ENCODE measurements around the gene SRCIN1.

SRCIN1 gene

GRCh38 chr17:38561416-38562214, 44.1 kb downstream of the SRCIN1 start:
- DNase-seq (ENCODE audit: low read depth) = no peak

GRCh38 chr17:38560503-38561318, 45.0 kb downstream of the SRCIN1 start:
- DNase-seq (ENCODE audit: low read depth) = peak; percentile 20

GRCh38 chr17:38559880-38560230, 45.9 kb downstream of the SRCIN1 start:
- no peak for DNase-seq (ENCODE audit: low read depth)

- DNase-seq (ENCODE audit: low read depth) = no peak
These were observed 46.5 kb downstream of the SRCIN1 start for GRCh38 chr17:38559051-38559879.

- DNase-seq (ENCODE audit: low read depth) = no peak
These were observed 47.1 kb downstream of the SRCIN1 start for GRCh38 chr17:38558728-38559050.

- peak; percentile 85 for DNase-seq (ENCODE audit: low read depth)
These were observed 47.7 kb downstream of the SRCIN1 start for GRCh38 chr17:38557836-38558727.

- DNase-seq (ENCODE audit: low read depth) = no peak
These were observed 48.4 kb downstream of the SRCIN1 start for GRCh38 chr17:38557396-38557795.

GRCh38 chr17:38556239-38556638, 49.5 kb downstream of the SRCIN1 start:
- DNase-seq (ENCODE audit: low read depth) = no peak

- DNase-seq (ENCODE audit: low read depth) = no peak
These were observed 51.1 kb downstream of the SRCIN1 start for GRCh38 chr17:38554430-38555350.

- DNase-seq (ENCODE audit: low read depth) = no peak
These were observed 53.4 kb downstream of the SRCIN1 start for GRCh38 chr17:38552343-38552742.

- DNase-seq (ENCODE audit: low read depth) = no peak
These were observed 54.6 kb downstream of the SRCIN1 start for GRCh38 chr17:38551121-38551520.

- DNase-seq (ENCODE audit: low read depth) = peak; percentile 80
These were observed 55.1 kb downstream of the SRCIN1 start for GRCh38 chr17:38550661-38551060.

- DNase-seq (ENCODE audit: low read depth) = no peak
These were observed 56.5 kb downstream of the SRCIN1 start for GRCh38 chr17:38549285-38549684.

GRCh38 chr17:38547444-38547843, 58.3 kb downstream of the SRCIN1 start:
- DNase-seq (ENCODE audit: low read depth) = no peak

- no peak for DNase-seq (ENCODE audit: low read depth)
These were observed 59.4 kb downstream of the SRCIN1 start for GRCh38 chr17:38546396-38546795.

- DNase-seq (ENCODE audit: low read depth) = no peak
These were observed 60.1 kb downstream of the SRCIN1 start for GRCh38 chr17:38545531-38546225.

- no peak for DNase-seq (ENCODE audit: low read depth)
These were observed 60.9 kb downstream of the SRCIN1 start for GRCh38 chr17:38544839-38545209.

- no peak for DNase-seq (ENCODE audit: low read depth)
These were observed 61.4 kb downstream of the SRCIN1 start for GRCh38 chr17:38544175-38544838.

- no peak for DNase-seq (ENCODE audit: low read depth)
These were observed 62.2 kb downstream of the SRCIN1 start for GRCh38 chr17:38543403-38544174.
